HL-60 (cell line): ENCODE data around the gene KARS1.

Source experiments
- POLR2AphosphoS5 ChIP-seq: IDR thresholded peaks from 2 replicates; pipeline ENCODE4 v1.6.1; 2012; ENCODE audit warnings: low read depth
- SPI1 ChIP-seq: IDR thresholded peaks from 2 replicates; pipeline ENCODE4 v1.6.1; 2012; ENCODE audit warnings: low read depth, mild to moderate bottlenecking, borderline replicate concordance
- TF ChIP-seq, protein P1 (sequence below): IDR thresholded peaks from one replicate; pipeline ENCODE4 v1.5.1; 2011; ENCODE audit warnings: low read length, control low read depth, inconsistent platforms; ENCODE audit not compliant: insufficient read depth
- TF ChIP-seq, protein P2 (sequence below): IDR thresholded peaks from 2 replicates; pipeline ENCODE4 v1.6.1; 2012; ENCODE audit warnings: low read depth; ENCODE audit not compliant: insufficient replicate concordance

DNA sequence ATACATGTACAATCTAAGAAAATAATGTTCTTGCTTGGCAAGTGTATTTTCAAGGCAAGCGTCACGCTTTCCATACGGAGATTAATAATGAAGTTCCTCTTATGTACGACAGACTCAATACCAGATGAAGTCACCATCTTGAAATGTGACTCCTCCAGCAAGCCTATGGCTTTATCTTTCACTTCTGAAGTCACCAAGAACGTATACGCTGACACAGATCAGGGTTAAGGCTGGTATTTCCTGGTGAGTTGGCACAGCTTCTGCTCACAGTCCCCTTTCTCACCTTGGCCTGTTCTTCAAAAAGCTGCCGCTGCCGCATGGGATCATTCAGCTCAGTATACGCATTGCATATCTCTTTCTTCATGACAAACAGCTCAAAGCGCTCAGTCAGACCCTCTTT, 18.3 kb downstream of the KARS1 start:
- TF ChIP-seq, protein P1, sequence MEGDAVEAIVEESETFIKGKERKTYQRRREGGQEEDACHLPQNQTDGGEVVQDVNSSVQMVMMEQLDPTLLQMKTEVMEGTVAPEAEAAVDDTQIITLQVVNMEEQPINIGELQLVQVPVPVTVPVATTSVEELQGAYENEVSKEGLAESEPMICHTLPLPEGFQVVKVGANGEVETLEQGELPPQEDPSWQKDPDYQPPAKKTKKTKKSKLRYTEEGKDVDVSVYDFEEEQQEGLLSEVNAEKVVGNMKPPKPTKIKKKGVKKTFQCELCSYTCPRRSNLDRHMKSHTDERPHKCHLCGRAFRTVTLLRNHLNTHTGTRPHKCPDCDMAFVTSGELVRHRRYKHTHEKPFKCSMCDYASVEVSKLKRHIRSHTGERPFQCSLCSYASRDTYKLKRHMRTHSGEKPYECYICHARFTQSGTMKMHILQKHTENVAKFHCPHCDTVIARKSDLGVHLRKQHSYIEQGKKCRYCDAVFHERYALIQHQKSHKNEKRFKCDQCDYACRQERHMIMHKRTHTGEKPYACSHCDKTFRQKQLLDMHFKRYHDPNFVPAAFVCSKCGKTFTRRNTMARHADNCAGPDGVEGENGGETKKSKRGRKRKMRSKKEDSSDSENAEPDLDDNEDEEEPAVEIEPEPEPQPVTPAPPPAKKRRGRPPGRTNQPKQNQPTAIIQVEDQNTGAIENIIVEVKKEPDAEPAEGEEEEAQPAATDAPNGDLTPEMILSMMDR: no peak
- TF ChIP-seq POLR2AphosphoS5 (no peak), SPI1 (no peak)
- TF ChIP-seq, protein P2, sequence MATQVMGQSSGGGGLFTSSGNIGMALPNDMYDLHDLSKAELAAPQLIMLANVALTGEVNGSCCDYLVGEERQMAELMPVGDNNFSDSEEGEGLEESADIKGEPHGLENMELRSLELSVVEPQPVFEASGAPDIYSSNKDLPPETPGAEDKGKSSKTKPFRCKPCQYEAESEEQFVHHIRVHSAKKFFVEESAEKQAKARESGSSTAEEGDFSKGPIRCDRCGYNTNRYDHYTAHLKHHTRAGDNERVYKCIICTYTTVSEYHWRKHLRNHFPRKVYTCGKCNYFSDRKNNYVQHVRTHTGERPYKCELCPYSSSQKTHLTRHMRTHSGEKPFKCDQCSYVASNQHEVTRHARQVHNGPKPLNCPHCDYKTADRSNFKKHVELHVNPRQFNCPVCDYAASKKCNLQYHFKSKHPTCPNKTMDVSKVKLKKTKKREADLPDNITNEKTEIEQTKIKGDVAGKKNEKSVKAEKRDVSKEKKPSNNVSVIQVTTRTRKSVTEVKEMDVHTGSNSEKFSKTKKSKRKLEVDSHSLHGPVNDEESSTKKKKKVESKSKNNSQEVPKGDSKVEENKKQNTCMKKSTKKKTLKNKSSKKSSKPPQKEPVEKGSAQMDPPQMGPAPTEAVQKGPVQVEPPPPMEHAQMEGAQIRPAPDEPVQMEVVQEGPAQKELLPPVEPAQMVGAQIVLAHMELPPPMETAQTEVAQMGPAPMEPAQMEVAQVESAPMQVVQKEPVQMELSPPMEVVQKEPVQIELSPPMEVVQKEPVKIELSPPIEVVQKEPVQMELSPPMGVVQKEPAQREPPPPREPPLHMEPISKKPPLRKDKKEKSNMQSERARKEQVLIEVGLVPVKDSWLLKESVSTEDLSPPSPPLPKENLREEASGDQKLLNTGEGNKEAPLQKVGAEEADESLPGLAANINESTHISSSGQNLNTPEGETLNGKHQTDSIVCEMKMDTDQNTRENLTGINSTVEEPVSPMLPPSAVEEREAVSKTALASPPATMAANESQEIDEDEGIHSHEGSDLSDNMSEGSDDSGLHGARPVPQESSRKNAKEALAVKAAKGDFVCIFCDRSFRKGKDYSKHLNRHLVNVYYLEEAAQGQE: no peak
